Measurements from ENCODE around the gene PDXDC1. TPM values are rescaled to one million over a fixed set of nuclear protein-coding genes. Genes with fewer than 3 reads are reported as not detected.
"Not testable (repeated sequence)": the region's sequence is repeated elsewhere in the genome, so short reads cannot be mapped to it uniquely, and the experiment has no call there.

The PDXDC1 gene
- polyA plus RNA-seq, 3 donors = 96.3 to 114 (median 110) TPM

- DNase-seq (ENCODE audit: extremely low read depth in 1 of 11, low read depth in 9 of 11, low spot score in 4 of 11) = not testable (repeated sequence)
Observed at GRCh38 chr16:15027503-15028344, 52.9 kb downstream of the PDXDC1 start.

GRCh38 chr16:15028345-15028715 lies 53.5 kb downstream of the PDXDC1 start:
- DNase-seq (ENCODE audit: extremely low read depth in 1 of 11, low read depth in 9 of 11, low spot score in 4 of 11) = not testable (repeated sequence)

GRCh38 chr16:15028801-15029698 lies 54.2 kb downstream of the PDXDC1 start:
- not testable (repeated sequence) for DNase-seq (ENCODE audit: extremely low read depth in 1 of 11, low read depth in 9 of 11, low spot score in 4 of 11)

- DNase-seq (ENCODE audit: extremely low read depth in 1 of 11, low read depth in 9 of 11, low spot score in 4 of 11) = not testable (repeated sequence)
Observed at GRCh38 chr16:15029749-15030148, 54.9 kb downstream of the PDXDC1 start.

- DNase-seq (ENCODE audit: extremely low read depth in 1 of 11, low read depth in 9 of 11, low spot score in 4 of 11) = no peak
Observed at GRCh38 chr16:15031179-15031578, 56.4 kb downstream of the PDXDC1 start.

GRCh38 chr16:15031586-15031985 lies 56.8 kb downstream of the PDXDC1 start:
- no peak for DNase-seq (ENCODE audit: extremely low read depth in 1 of 11, low read depth in 9 of 11, low spot score in 4 of 11)

- DNase-seq (ENCODE audit: extremely low read depth in 1 of 11, low read depth in 9 of 11, low spot score in 4 of 11) = no peak
Observed at GRCh38 chr16:15032547-15033308, 57.9 kb downstream of the PDXDC1 start.

- DNase-seq (ENCODE audit: extremely low read depth in 1 of 11, low read depth in 9 of 11, low spot score in 4 of 11) = no peak
Observed at GRCh38 chr16:15033309-15033707, 58.5 kb downstream of the PDXDC1 start.

- DNase-seq (ENCODE audit: extremely low read depth in 1 of 11, low read depth in 9 of 11, low spot score in 4 of 11) = no peak
Observed at GRCh38 chr16:15034266-15035162, 59.7 kb downstream of the PDXDC1 start.

GRCh38 chr16:15035163-15035729 lies 60.4 kb downstream of the PDXDC1 start:
- no peak for DNase-seq (ENCODE audit: extremely low read depth in 1 of 11, low read depth in 9 of 11, low spot score in 4 of 11)

GRCh38 chr16:15037003-15037402 lies 62.2 kb downstream of the PDXDC1 start:
- no peak for DNase-seq (ENCODE audit: extremely low read depth in 1 of 11, low read depth in 9 of 11, low spot score in 4 of 11)

- DNase-seq (ENCODE audit: extremely low read depth in 1 of 11, low read depth in 9 of 11, low spot score in 4 of 11) = no peak
Observed at GRCh38 chr16:15037745-15038144, 62.9 kb downstream of the PDXDC1 start.

- DNase-seq (ENCODE audit: extremely low read depth in 1 of 11, low read depth in 9 of 11, low spot score in 4 of 11) = no peak
Observed at GRCh38 chr16:15038689-15039088, 63.9 kb downstream of the PDXDC1 start.

- DNase-seq (ENCODE audit: extremely low read depth in 1 of 11, low read depth in 9 of 11, low spot score in 4 of 11) = no peak
Observed at GRCh38 chr16:15041271-15042004, 66.6 kb downstream of the PDXDC1 start.

GRCh38 chr16:15043344-15043743 lies 68.5 kb downstream of the PDXDC1 start:
- DNase-seq (ENCODE audit: extremely low read depth in 1 of 11, low read depth in 9 of 11, low spot score in 4 of 11) = no peak

GRCh38 chr16:15044286-15044685 lies 69.5 kb downstream of the PDXDC1 start:
- DNase-seq (ENCODE audit: extremely low read depth in 1 of 11, low read depth in 9 of 11, low spot score in 4 of 11) = no peak

- not testable (repeated sequence) for DNase-seq (ENCODE audit: extremely low read depth in 1 of 11, low read depth in 9 of 11, low spot score in 4 of 11)
Observed at GRCh38 chr16:15045270-15045669, 70.4 kb downstream of the PDXDC1 start.

All from renal cortex interstitium (tissue), 11 donors.